WTC11 (cell line): ENCODE measurements around the gene PDZD7. TPM values are rescaled to one million over a fixed set of nuclear protein-coding genes. Genes with fewer than 3 reads are reported as not detected.

Experiments used
- ATAC-seq: fragments of 200-7000 bp; cut with Tn5 transposase; 2 replicates; pipeline ENCODE4 v1.10.0; 2021; ENCODE audit warnings: mild to moderate bottlenecking, moderate library complexity
- CTCF ChIA-PET: fragments of 300-600 bp; sonication (Branson Sonifier 250); formaldehyde crosslinking; loops from one replicate; lab custom pipeline; 2021; ENCODE audit warnings: antibody characterized with exemption; lab: Charles Lee
- POLR2A ChIA-PET: fragments of 350-600 bp; sonication (Branson Sonifier 250); formaldehyde crosslinking; loops from one replicate; lab custom pipeline; 2021; ENCODE audit warnings: antibody characterized with exemption; lab: Charles Lee
- DNase-seq: peaks from one replicate; pipeline ENCODE4 v3.0.0; 2021; ENCODE audit warnings: low spot score
- H3K27ac Mint-ChIP-seq: 2 replicates; pipeline ENCODE4 v1.8.0; 2021; ENCODE audit warnings: mixed read lengths
- H3K27me3 Mint-ChIP-seq: 2 replicates; pipeline ENCODE4 v1.8.0; 2021; ENCODE audit warnings: low read depth, mild to moderate bottlenecking, moderate library complexity, mixed read lengths
- H3K36me3 Mint-ChIP-seq: 2 replicates; pipeline ENCODE4 v1.8.0; 2021; ENCODE audit warnings: mixed read lengths
- H3K4me1 Mint-ChIP-seq: 2 replicates; pipeline ENCODE4 v1.8.0; 2022; ENCODE audit warnings: mixed read lengths
- H3K4me3 Mint-ChIP-seq: 2 replicates; pipeline ENCODE4 v1.8.0; 2021; ENCODE audit warnings: mild to moderate bottlenecking, moderate library complexity, mixed read lengths
- H3K9me3 Mint-ChIP-seq: 2 replicates; pipeline ENCODE4 v1.8.0; 2021; ENCODE audit warnings: mixed read lengths
- AR ChIP-seq: fragments of 250-450 bp; sonication (Bioruptor Pico); IDR thresholded peaks from 2 replicates; pipeline ENCODE4 v1.9.0; 2021; ENCODE audit warnings: mild to moderate bottlenecking
- ARID4B ChIP-seq: sonication (generic); formaldehyde crosslinking; IDR thresholded peaks from 2 replicates; pipeline ENCODE4 v1.8.0; 2023; ENCODE audit warnings: missing genetic modification reagents, mild to moderate bottlenecking, borderline replicate concordance
- ATF2 ChIP-seq: sonication (generic); formaldehyde crosslinking; IDR thresholded peaks from 2 replicates; pipeline ENCODE4 v1.8.1; 2022; ENCODE audit warnings: low read depth, missing genetic modification reagents, borderline replicate concordance
- ATF3 ChIP-seq: sonication (generic); formaldehyde crosslinking; conservative IDR thresholded peaks from 2 replicates; pipeline ENCODE4 v1.8.1; 2022; ENCODE audit warnings: mild to moderate bottlenecking, missing genetic modification reagents
- CTCF ChIP-seq: fragments of 200-600 bp; IDR thresholded peaks from 2 replicates; pipeline ENCODE4 v1.8.0; 2022; ENCODE audit warnings: antibody characterized with exemption
- ESRRA ChIP-seq: sonication (generic); formaldehyde crosslinking; IDR thresholded peaks from 2 replicates; pipeline ENCODE4 v1.8.1; 2022; ENCODE audit warnings: mild to moderate bottlenecking, missing genetic modification reagents, borderline replicate concordance
- ETV6 ChIP-seq: sonication (generic); formaldehyde crosslinking; IDR thresholded peaks from 2 replicates; pipeline ENCODE4 v1.8.1; 2022; ENCODE audit warnings: mild to moderate bottlenecking, missing genetic modification reagents
- FOXJ3 ChIP-seq: sonication (generic); formaldehyde crosslinking; IDR thresholded peaks from 2 replicates; pipeline ENCODE4 v1.9.0; 2021; ENCODE audit warnings: missing genetic modification reagents, mild to moderate bottlenecking, borderline replicate concordance
- FOXP1 ChIP-seq: sonication (generic); formaldehyde crosslinking; IDR thresholded peaks from 2 replicates; pipeline ENCODE4 v1.8.0; 2022; ENCODE audit warnings: missing genetic modification reagents, mild to moderate bottlenecking, moderate library complexity, borderline replicate concordance
- KAT7 ChIP-seq: sonication (generic); formaldehyde crosslinking; IDR thresholded peaks from 2 replicates; pipeline ENCODE4 v1.8.1; 2023; ENCODE audit warnings: missing genetic modification reagents, mild to moderate bottlenecking, borderline replicate concordance
- NFE2L1 ChIP-seq: sonication (generic); formaldehyde crosslinking; IDR thresholded peaks from 2 replicates; pipeline ENCODE4 v1.8.1; 2023; ENCODE audit warnings: missing genetic modification reagents
- PREB ChIP-seq: sonication (generic); formaldehyde crosslinking; IDR thresholded peaks from 2 replicates; pipeline ENCODE4 v1.8.1; 2022; ENCODE audit warnings: mild to moderate bottlenecking, missing genetic modification reagents, moderate library complexity, borderline replicate concordance
- RELA ChIP-seq: sonication (generic); formaldehyde crosslinking; IDR thresholded peaks from 2 replicates; pipeline ENCODE4 v1.8.1; 2022; ENCODE audit warnings: missing genetic modification reagents, mild to moderate bottlenecking, borderline replicate concordance
- SP1 ChIP-seq: sonication (generic); formaldehyde crosslinking; conservative IDR thresholded peaks from 2 replicates; pipeline ENCODE4 v1.8.1; 2022; ENCODE audit warnings: missing genetic modification reagents
- ZBTB43 ChIP-seq: sonication (generic); formaldehyde crosslinking; IDR thresholded peaks from 2 replicates; pipeline ENCODE4 v1.8.1; 2023; ENCODE audit warnings: mild to moderate bottlenecking, missing genetic modification reagents
- ZNF121 ChIP-seq: sonication (generic); formaldehyde crosslinking; IDR thresholded peaks from 2 replicates; pipeline ENCODE4 v1.8.0; 2023; ENCODE audit warnings: missing genetic modification reagents
- ZNF138 ChIP-seq: sonication (generic); formaldehyde crosslinking; conservative IDR thresholded peaks from 2 replicates; pipeline ENCODE4 v1.8.1; 2022; ENCODE audit warnings: mild to moderate bottlenecking, moderate library complexity, missing genetic modification reagents
- ZNF232 ChIP-seq: sonication (generic); formaldehyde crosslinking; IDR thresholded peaks from 2 replicates; pipeline ENCODE4 v1.8.0; 2022; ENCODE audit warnings: mild to moderate bottlenecking, missing genetic modification reagents
- ZNF396 ChIP-seq: fragments of 250-450 bp; sonication (Bioruptor Pico); IDR thresholded peaks from 2 replicates; pipeline ENCODE4 v1.8.0; 2021; ENCODE audit warnings: mild to moderate bottlenecking, moderate library complexity, borderline replicate concordance
- ZNF671 ChIP-seq: fragments of 250-450 bp; sonication (Bioruptor Pico); IDR thresholded peaks from 2 replicates; pipeline ENCODE4 v1.8.0; 2021; ENCODE audit warnings: mild to moderate bottlenecking
- total RNA-seq: library from RNA; stranded (reverse); gene quantifications from 3 replicates; pipeline ENCODE4 v1.2.3, GENCODE V29; 2021

Gene PDZD7
- total RNA-seq, 1 experiment from 2014 or later: 2.6 TPM

GRCh38 chr10:100997360-100998182 is 33.4 kb downstream of the PDZD7 start (continued):
- no peak for TF ChIP-seq ZBTB43 (CRISPR knock-in tag)
- no peak for TF ChIP-seq PREB (CRISPR knock-in tag)
- TF ChIP-seq RELA (CRISPR knock-in tag): no peak
- no peak for TF ChIP-seq ZNF396
- TF ChIP-seq ARID4B (CRISPR knock-in tag): peak; percentile 25; the same call in 1 of the 2 replicates
- TF ChIP-seq FOXP1 (CRISPR knock-in tag): peak; percentile 75; the same call in 1 of the 2 replicates
- TF ChIP-seq CTCF: peak; percentile 93

GRCh38 chr10:100996678-100997359 is 34.1 kb downstream of the PDZD7 start:
- ChIA-PET CTCF (interaction anchor here (0.5 to 13.4 kb wide), 27 partner anchors 10 to 461 kb away, joined by 3 to 277 read pairs (median 5); partner anchors contain the start of genes HIF1AN, KAZALD1, MRPL43 and PDZD7), POLR2A (interaction anchor here (0.5 to 3.4 kb wide), 8 partner anchors 10 to 1435 kb away, joined by 3 to 14 read pairs (median 4); partner anchors contain the start of genes CUEDC2, MRPL43, PDZD7 and SFXN3)
- peak overlapping the region; percentile 95 for H3K27ac Mint-ChIP-seq
- peak overlapping the region; percentile 83 for H3K4me3 Mint-ChIP-seq
- DNase-seq (peak; percentile 73), ATAC-seq (peak; percentile 60)
- H3K9me3 Mint-ChIP-seq: no peaks in the 10 kb centered on the region
- H3K27me3 Mint-ChIP-seq: no peaks in the 10 kb centered on the region
- peaks cover 16% of the 10 kb centered on the region for H3K36me3 Mint-ChIP-seq
- H3K4me1 Mint-ChIP-seq: peaks cover 32% of the 10 kb centered on the region
- TF ChIP-seq NFE2L1 (CRISPR knock-in tag) (peak; percentile 22; the same call in 1 of the 2 replicates), AR (CRISPR knock-in tag) (no peak), ZNF671 (CRISPR knock-in tag) (no peak), KAT7 (no peak), FOXJ3 (CRISPR knock-in tag) (no peak), ZNF138 (CRISPR knock-in tag) (no peak), ATF3 (CRISPR knock-in tag) (no peak), ATF2 (CRISPR knock-in tag) (no peak), ETV6 (CRISPR knock-in tag) (no peak; the same call in 1 of the 2 replicates), SP1 (CRISPR knock-in tag) (peak; percentile 18; the same call in 1 of the 2 replicates), ESRRA (no peak; the same call in 1 of the 2 replicates), ZNF232 (CRISPR knock-in tag) (no peak), ZNF121 (no peak)
